ENCODE data around the gene MRPS26. TPM values are rescaled to one million over a fixed set of nuclear protein-coding genes. Genes with fewer than 3 reads are reported as not detected.

The MRPS26 gene
- total RNA-seq, 1 experiment from 2014 or later, result 52.7 TPM

- ATAC-seq (no peak), DNase-seq (ENCODE audit: low read depth, low spot score) (no peak)
- in situ Hi-C loops (cut with HindIII; ENCODE audit: low pct_unique_long_range_greater_than_20kb, low sequenced_read_pairs), result no loop called here
- no TSS peak for BruUV-seq (replicated peaks)
- Histone ChIP-seq H3K4me3 (ENCODE audit: low read depth in 2 of 2, low read length in 2 of 2) (no peak within 1 kb of the TSS), H3K36me3 (ENCODE audit: control insufficient read depth, insufficient read depth, low read length) (no peaks in the 10 kb centered on the region), H3K27me3 (ENCODE audit: control insufficient read depth, insufficient read depth, low read length) (no peaks in the 10 kb centered on the region), H3K9me3 (ENCODE audit: control insufficient read depth, insufficient read depth, low read depth, low read length) (no peaks in the 10 kb centered on the region), H3K27ac (ENCODE audit: low read length) (no peak within 1 kb of the TSS), H3K4me1 (ENCODE audit: control insufficient read depth, insufficient read depth, low read length) (peaks cover 16% of the 10 kb centered on the region)
- ChIA-PET POLR2A (no interaction called here), CTCF (interaction anchor here (0.7 kb wide), 1 partner anchor 233 kb away, joined by 7 read pairs; no protein-coding TSS in a partner anchor)
- no peak for TF ChIP-seq REST (IDR thresholded peaks at IDR 0.05; ENCODE audit: insufficient read depth in 1 of 2, low read depth in 2 of 2, low read length in 1 of 2)
- no peak for TF ChIP-seq CTCF (IDR thresholded peaks at IDR 0.05)
- TF ChIP-seq SIN3A (IDR thresholded peaks at IDR 0.05; ENCODE audit: borderline replicate concordance, insufficient read depth, low read depth, low read length), result no peak
- intact Hi-C loops (cut with micrococcal nuclease; ENCODE audit: unreplicated experiment), result no loop called here
These were observed 38.6 kb downstream of the MRPS26 start, which contains the start of gene AVP for GRCh38 chr20:3084283-3084985. TSS of gene AVP (minus strand) at chr20:3084724. CDS start at chr20:3084674, 50 bp downstream.

- Histone ChIP-seq H3K9me3 (ENCODE audit: control insufficient read depth, insufficient read depth, low read depth, low read length) (no peaks in the 10 kb centered on the region), H3K4me1 (ENCODE audit: control insufficient read depth, insufficient read depth, low read length) (peaks cover 16% of the 10 kb centered on the region), H3K27ac (ENCODE audit: low read length) (no peak overlapping the region), H3K36me3 (ENCODE audit: control insufficient read depth, insufficient read depth, low read length) (no peaks in the 10 kb centered on the region), H3K27me3 (ENCODE audit: control insufficient read depth, insufficient read depth, low read length) (no peaks in the 10 kb centered on the region), H3K4me3 (ENCODE audit: low read depth in 2 of 2, low read length in 2 of 2) (no peak overlapping the region)
- DNase-seq (ENCODE audit: low read depth, low spot score), result no peak
- no TSS peak for BruUV-seq (replicated peaks)
- intact Hi-C loops (cut with micrococcal nuclease; ENCODE audit: unreplicated experiment) (no loop called here), in situ Hi-C loops (cut with HindIII; ENCODE audit: low pct_unique_long_range_greater_than_20kb, low sequenced_read_pairs) (no loop called here)
- CTCF ChIA-PET, result interaction anchor here (0.7 kb wide), 1 partner anchor 232 kb away, joined by 7 read pairs; no protein-coding TSS in a partner anchor
- no peak for TF ChIP-seq REST (IDR thresholded peaks at IDR 0.05; ENCODE audit: insufficient read depth in 1 of 2, low read depth in 2 of 2, low read length in 1 of 2)
- TF ChIP-seq TCF7L2 (IDR thresholded peaks at IDR 0.05; ENCODE audit: low read depth, low read length), result no peak
- no peak for TF ChIP-seq CTCF (IDR thresholded peaks at IDR 0.05)
- no peak for TF ChIP-seq SIN3A (IDR thresholded peaks at IDR 0.05; ENCODE audit: borderline replicate concordance, insufficient read depth, low read depth, low read length)
- no peak for TF ChIP-seq POLR2AphosphoS5 (IDR thresholded peaks at IDR 0.05; ENCODE audit: low read depth, low read length)
- ATAC-seq, result no peak
- POLR2A ChIA-PET, result no interaction called here
These were observed 39.1 kb downstream of the MRPS26 start for GRCh38 chr20:3084986-3085360.

Measured in Panc1 (cell line).